ENCODE measurements around the gene KRT36.

The KRT36 gene

DNA sequence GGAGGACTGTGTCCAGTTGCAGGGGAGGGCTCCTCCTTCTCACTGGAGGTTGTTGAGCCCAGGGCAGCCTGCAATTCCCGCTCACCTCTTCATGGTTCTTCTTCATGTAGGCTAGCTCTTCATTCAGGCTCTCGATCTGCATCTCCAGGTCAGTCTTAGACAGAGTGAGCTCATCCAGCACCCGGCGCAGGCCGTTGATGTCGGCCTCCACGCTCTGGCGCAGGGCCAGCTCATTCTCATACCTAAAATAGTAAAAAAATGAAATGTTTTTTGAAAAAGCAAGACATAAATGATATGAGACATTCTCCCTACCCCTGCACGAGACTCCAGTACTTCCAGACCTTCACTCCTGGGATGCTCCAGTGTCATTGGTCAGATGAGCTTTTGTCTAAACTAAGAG, 13.5 kb upstream of the KRT36 start:
- H3K4me3 ChIP-seq (ENCODE audit: low read depth, low read length) = no peak overlapping the region
- DNase-seq (ENCODE audit: low read depth) = no peak
- TF ChIP-seq, protein P1, sequence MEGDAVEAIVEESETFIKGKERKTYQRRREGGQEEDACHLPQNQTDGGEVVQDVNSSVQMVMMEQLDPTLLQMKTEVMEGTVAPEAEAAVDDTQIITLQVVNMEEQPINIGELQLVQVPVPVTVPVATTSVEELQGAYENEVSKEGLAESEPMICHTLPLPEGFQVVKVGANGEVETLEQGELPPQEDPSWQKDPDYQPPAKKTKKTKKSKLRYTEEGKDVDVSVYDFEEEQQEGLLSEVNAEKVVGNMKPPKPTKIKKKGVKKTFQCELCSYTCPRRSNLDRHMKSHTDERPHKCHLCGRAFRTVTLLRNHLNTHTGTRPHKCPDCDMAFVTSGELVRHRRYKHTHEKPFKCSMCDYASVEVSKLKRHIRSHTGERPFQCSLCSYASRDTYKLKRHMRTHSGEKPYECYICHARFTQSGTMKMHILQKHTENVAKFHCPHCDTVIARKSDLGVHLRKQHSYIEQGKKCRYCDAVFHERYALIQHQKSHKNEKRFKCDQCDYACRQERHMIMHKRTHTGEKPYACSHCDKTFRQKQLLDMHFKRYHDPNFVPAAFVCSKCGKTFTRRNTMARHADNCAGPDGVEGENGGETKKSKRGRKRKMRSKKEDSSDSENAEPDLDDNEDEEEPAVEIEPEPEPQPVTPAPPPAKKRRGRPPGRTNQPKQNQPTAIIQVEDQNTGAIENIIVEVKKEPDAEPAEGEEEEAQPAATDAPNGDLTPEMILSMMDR (IDR thresholded peaks at IDR 0.05; ENCODE audit: low read depth, low read length, missing control alignments) = no peak

DNA sequence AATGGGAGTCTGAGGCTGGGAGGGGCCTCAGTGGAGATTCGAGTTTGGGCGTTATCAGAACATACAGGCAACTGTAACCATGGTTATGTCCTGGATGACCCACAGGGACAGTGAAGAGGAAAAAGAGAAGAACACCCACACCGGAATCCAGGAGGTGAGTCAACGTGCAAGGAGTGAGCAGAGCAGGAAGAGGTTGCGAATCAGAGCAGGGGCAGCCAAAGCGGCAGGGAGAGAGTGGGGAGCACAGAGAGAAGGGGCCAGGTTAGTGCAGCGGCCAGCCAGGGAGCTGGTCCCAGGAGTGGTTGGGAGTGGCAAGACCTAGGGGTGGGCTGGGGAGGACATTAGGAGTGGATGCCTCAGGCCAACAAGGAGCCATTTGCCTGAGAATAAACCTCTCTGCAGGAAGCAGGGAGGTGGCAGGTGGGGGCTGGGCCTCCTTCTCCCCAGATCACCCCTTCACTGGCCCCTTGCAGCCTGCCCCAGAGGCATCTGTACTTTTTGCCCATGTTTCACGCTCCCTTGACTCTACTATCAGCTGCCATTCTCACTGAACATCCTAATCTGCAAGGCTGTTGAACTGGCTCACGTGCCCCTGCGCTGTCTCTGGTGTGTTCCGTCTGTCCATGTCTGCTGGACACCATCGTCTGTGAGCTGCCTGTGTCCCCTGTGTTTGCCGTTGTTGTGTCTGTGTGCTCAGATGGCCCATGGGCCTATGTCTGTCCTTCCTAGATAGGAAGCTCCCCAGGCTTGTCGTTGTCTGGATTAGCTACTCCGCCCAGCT, 10.6 kb upstream of the KRT36 start:
- DNase-seq (ENCODE audit: low read depth) = no peak
- TF ChIP-seq, protein P1 (IDR thresholded peaks at IDR 0.05; ENCODE audit: low read depth, low read length, missing control alignments) = no peak
- H3K4me3 ChIP-seq (ENCODE audit: low read depth, low read length) = no peak overlapping the region

DNA sequence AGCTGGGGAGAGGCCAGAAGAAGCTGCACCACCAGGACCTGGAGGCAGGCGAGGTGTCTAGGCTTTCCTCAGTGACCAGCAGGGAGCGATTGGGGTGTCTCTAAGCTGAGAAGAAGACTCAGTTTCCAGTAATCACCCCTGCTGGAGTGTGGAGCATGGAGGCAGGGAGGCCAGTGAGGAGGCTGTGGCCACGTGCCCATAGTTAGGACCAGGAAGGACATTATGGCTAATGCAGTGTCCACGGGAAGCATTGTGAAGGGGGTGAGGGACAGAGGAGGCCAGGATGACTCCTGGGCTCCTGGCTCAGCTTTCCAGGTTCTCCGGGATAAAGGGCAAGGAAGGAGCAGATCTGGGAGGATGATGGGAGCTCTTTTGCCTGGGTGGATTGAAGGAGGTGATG, 10.0 kb upstream of the KRT36 start:
- DNase-seq (ENCODE audit: low read depth) = no peak
- no peak overlapping the region for H3K4me3 ChIP-seq (ENCODE audit: low read depth, low read length)
- TF ChIP-seq, protein P1 (IDR thresholded peaks at IDR 0.05; ENCODE audit: low read depth, low read length, missing control alignments) = no peak

DNA sequence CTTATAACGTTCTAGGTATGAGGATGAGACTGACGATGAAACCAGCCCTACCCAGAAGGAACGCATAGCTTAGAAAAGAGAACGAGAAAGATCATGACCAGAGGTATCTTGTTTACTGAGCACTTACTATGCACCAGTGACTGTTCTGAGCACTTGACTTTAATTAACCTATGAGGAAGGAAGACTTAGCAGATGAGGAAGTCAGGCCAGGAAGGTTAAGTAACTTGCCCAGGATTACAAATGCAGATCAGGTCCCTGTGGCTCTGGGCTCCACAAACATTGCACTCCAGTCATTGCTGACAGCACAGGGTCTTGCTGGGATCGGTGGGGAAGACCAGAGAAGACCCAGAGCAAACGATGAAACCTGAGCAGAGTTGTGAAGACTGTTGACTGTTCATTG, 8.6 kb upstream of the KRT36 start:
- no peak for DNase-seq (ENCODE audit: low read depth)
- TF ChIP-seq, protein P1 (IDR thresholded peaks at IDR 0.05; ENCODE audit: low read depth, low read length, missing control alignments) = no peak
- H3K4me3 ChIP-seq (ENCODE audit: low read depth, low read length) = no peak overlapping the region

DNA sequence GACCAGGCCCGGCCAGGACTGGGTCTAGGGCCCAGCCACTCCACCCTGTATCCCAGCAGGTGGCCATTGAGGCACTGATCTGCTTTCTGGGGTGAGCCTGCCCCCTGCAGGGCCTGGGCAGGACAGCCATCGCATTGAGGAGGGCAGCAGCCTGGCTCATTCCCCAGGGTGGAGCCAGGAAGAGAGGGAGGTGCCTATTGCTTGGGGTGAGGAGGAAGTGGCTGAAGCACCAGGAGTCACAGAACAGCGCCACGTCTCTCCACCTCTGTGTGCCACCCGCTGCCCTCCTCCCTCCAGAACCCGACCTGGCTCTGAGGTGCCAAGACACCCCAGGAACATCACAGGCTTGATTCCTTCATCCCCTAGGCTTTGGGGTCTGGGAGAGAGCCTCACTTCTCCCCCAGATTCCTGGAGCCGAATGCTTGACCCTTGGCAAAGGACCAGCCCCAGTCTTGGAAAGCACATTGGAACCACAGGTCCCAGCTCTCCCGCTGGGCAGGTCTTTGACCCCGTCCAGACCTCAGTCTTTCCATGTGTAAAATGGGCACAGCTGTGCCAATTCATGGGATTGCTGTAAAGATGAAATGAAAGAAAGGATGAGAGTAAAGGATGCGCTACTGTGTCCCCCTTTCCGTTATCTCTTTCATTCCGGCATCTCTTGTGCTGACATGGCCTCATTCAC, 7.2 kb upstream of the KRT36 start:
- H3K4me3 ChIP-seq (ENCODE audit: low read depth, low read length) = no peak overlapping the region
- DNase-seq (ENCODE audit: low read depth) = peak; percentile 13
- TF ChIP-seq, protein P1 (IDR thresholded peaks at IDR 0.05; ENCODE audit: low read depth, low read length, missing control alignments) = peak; percentile 63

DNA sequence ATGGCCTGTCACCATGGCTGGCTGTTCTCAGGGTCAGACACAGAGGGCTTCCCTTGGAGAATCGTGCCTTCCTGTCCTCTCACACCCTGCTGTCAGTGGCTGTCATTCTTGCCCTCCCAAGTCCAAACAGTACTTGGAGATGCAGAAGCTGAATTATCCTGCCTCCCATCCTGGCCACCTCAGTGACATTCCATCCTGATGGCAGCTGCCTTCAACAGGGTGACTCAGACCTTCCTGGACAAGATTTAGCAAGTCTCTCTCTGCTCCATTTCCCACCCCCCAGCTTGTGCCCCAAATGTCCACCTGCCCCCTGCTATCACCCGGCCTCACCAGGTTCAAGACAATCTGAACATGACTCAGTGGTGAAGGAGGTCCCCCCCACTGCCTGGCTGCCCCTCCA, 4.8 kb upstream of the KRT36 start:
- DNase-seq (ENCODE audit: low read depth) = no peak
- TF ChIP-seq, protein P1 (IDR thresholded peaks at IDR 0.05; ENCODE audit: low read depth, low read length, missing control alignments) = no peak
- no peak overlapping the region for H3K4me3 ChIP-seq (ENCODE audit: low read depth, low read length)

Data from GM12864 (cell line).